GM23338 (cell line): Measurements from ENCODE around the gene NPC1. TPM values are rescaled to one million over a fixed set of nuclear protein-coding genes. Genes with fewer than 3 reads are reported as not detected.

Experiments used
- ATAC-seq: fragments of 200-7000 bp; cut with Tn5 transposase; 3 replicates; pipeline ENCODE4 v1.9.1; 2020
- DNase-seq: peaks from one replicate; pipeline ENCODE4 v3.0.0-alpha.2; 2015; ENCODE audit warnings: low spot score
- H2AFZ ChIP-seq: fragments of 200-600 bp; sonication (generic); 2 replicates; pipeline ENCODE4 v1.8.0; 2016; ENCODE audit warnings: antibody characterized with exemption, mild to moderate bottlenecking, moderate library complexity
- H3F3A ChIP-seq: fragments of 200-600 bp; sonication (generic); replicated peaks from 2 replicates; pipeline ENCODE4 v1.8.0; 2017; ENCODE audit warnings: antibody characterized with exemption, mixed run types, low read depth
- H3K27ac ChIP-seq: fragments of 200-600 bp; sonication (generic); 2 replicates; pipeline ENCODE4 v1.6.1; 2016; ENCODE audit warnings: low read depth
- H3K27me3 ChIP-seq: fragments of 200-600 bp; sonication (generic); 2 replicates; pipeline ENCODE4 v1.8.0; 2016; ENCODE audit warnings: mild to moderate bottlenecking, mixed run types, moderate library complexity; ENCODE audit not compliant: insufficient read depth
- H3K36me3 ChIP-seq: fragments of 200-600 bp; sonication (generic); 2 replicates; pipeline ENCODE4 v1.8.0; 2016; ENCODE audit warnings: mild to moderate bottlenecking; ENCODE audit not compliant: insufficient read depth
- H3K4me1 ChIP-seq: fragments of 200-600 bp; sonication (generic); 2 replicates; pipeline ENCODE4 v1.8.0; 2016; ENCODE audit warnings: mild to moderate bottlenecking, moderate library complexity; ENCODE audit not compliant: insufficient read depth
- H3K4me2 ChIP-seq: fragments of 200-600 bp; sonication (generic); 2 replicates; pipeline ENCODE4 v1.7.1; 2017; ENCODE audit warnings: mixed run types
- H3K4me3 ChIP-seq: fragments of 200-600 bp; sonication (generic); 2 replicates; pipeline ENCODE4 v1.6.1; 2016; ENCODE audit warnings: mixed run types
- H3K79me2 ChIP-seq: fragments of 200-600 bp; sonication (generic); replicated peaks from 2 replicates; pipeline ENCODE4 v1.8.0; 2017; ENCODE audit warnings: mild to moderate bottlenecking; ENCODE audit not compliant: insufficient read depth
- H3K9me2 ChIP-seq: fragments of 200-600 bp; sonication (generic); 2 replicates; pipeline ENCODE4 v1.8.0; 2017; ENCODE audit not compliant: insufficient read depth
- H4K20me1 ChIP-seq: fragments of 200-600 bp; sonication (generic); replicated peaks from 2 replicates; pipeline ENCODE4 v1.8.0; 2017; ENCODE audit warnings: mild to moderate bottlenecking; ENCODE audit not compliant: insufficient read depth
- H3K27ac Mint-ChIP-seq: 2 replicates; pipeline ENCODE4 v1.8.0; 2020; ENCODE audit warnings: inconsistent platforms, mild to moderate bottlenecking, moderate library complexity, mixed read lengths
- H3K27me3 Mint-ChIP-seq: 3 replicates; pipeline ENCODE4 v1.8.0; 2022; ENCODE audit warnings: low read depth, mild to moderate bottlenecking, moderate library complexity, mixed read lengths, inconsistent platforms; ENCODE audit not compliant: insufficient read depth, poor library complexity
- H3K36me3 Mint-ChIP-seq: 3 replicates; pipeline ENCODE4 v1.8.0; 2021; ENCODE audit warnings: low read depth, mild to moderate bottlenecking, inconsistent platforms, moderate library complexity, mixed read lengths
- H3K4me1 Mint-ChIP-seq: 3 replicates; pipeline ENCODE4 v1.8.0; 2020; ENCODE audit warnings: mild to moderate bottlenecking, inconsistent platforms, mixed read lengths
- H3K4me3 Mint-ChIP-seq: 3 replicates; pipeline ENCODE4 v1.8.0; 2021; ENCODE audit warnings: moderate library complexity, mild to moderate bottlenecking, inconsistent platforms, mixed read lengths
- H3K9me3 Mint-ChIP-seq: 3 replicates; pipeline ENCODE4 v1.8.0; 2020; ENCODE audit warnings: moderate library complexity, mild to moderate bottlenecking, inconsistent platforms, mixed read lengths
- CREB1 ChIP-seq: fragments of 250-450 bp; sonication (Bioruptor Pico); IDR thresholded peaks from 2 replicates; pipeline ENCODE4 v1.5.0; 2020; ENCODE audit warnings: low read depth, mild to moderate bottlenecking, moderate library complexity
- ETS1 ChIP-seq: IDR thresholded peaks from 2 replicates; pipeline ENCODE4 v1.6.1; 2016; ENCODE audit warnings: antibody characterized with exemption
- EZH2 ChIP-seq: fragments of 200-600 bp; sonication (generic); IDR thresholded peaks from one replicate; pipeline ENCODE4 v1.8.0; 2017; ENCODE audit warnings: antibody characterized with exemption, mild to moderate bottlenecking, low read depth; ENCODE audit not compliant: unreplicated experiment
- EZH2phosphoT487 ChIP-seq: fragments of 200-600 bp; sonication (generic); IDR thresholded peaks from one replicate; pipeline ENCODE4 v1.8.1; 2018; ENCODE audit warnings: antibody characterized with exemption; ENCODE audit not compliant: unreplicated experiment
- JUNB ChIP-seq: IDR thresholded peaks from one replicate; pipeline ENCODE4 v1.6.1; 2016; ENCODE audit warnings: antibody characterized with exemption; ENCODE audit not compliant: unreplicated experiment
- NANOG ChIP-seq: IDR thresholded peaks from 2 replicates; pipeline ENCODE4 v1.6.1; 2016; ENCODE audit warnings: antibody characterized with exemption, borderline replicate concordance
- POLR2AphosphoS5 ChIP-seq: IDR thresholded peaks from 2 replicates; pipeline ENCODE4 v1.6.1; 2016; ENCODE audit warnings: antibody characterized with exemption, low read depth
- STAT1 ChIP-seq: IDR thresholded peaks from one replicate; pipeline ENCODE4 v1.6.1; 2016; ENCODE audit warnings: antibody characterized with exemption; ENCODE audit not compliant: unreplicated experiment
- ZNF114 ChIP-seq: fragments of 250-450 bp; sonication (Bioruptor Pico); IDR thresholded peaks from 2 replicates; pipeline ENCODE4 v1.5.0; 2020; ENCODE audit warnings: mild to moderate bottlenecking, moderate library complexity
- ZNF331 ChIP-seq: fragments of 250-450 bp; sonication (Bioruptor Pico); IDR thresholded peaks from 2 replicates; pipeline ENCODE4 v1.5.0; 2020; ENCODE audit warnings: low read depth, mild to moderate bottlenecking, moderate library complexity
- polyA plus RNA-seq: library from polyadenylated mRNA; unstranded; fragments of >200 nt; fragmentation: Nextera tagmentation; extraction: Ambion mirVana; gene quantifications from 2 replicates; pipeline ENCODE4 v1.2.1, GENCODE V29; 2016
- total RNA-seq: library from RNA; depleted of rRNA; stranded (reverse); fragments of >200 nt; shearing (Covaris generic); gene quantifications from 2 replicates; pipeline ENCODE4 v1.2.3, GENCODE V29; 2014
- TF ChIP-seq, protein P1 (sequence below): fragments of 250-450 bp; sonication (Bioruptor Pico); IDR thresholded peaks from 2 replicates; pipeline ENCODE4 v1.5.0; 2020; ENCODE audit warnings: mild to moderate bottlenecking, moderate library complexity
- TF ChIP-seq, protein P2 (sequence below), 2 experiments: fragments of 200-600 bp in 1 of 2; sonication (generic) in 1 of 2; conservative IDR thresholded peaks; 2 replicates each; pipeline versions ENCODE4 v1.5.1 to v1.6.1; 2016 to 2017; ENCODE audit warnings: antibody characterized with exemption in 2 of 2, low read depth in 2 of 2, mild to moderate bottlenecking in 2 of 2, moderate library complexity in 1 of 2
- TF ChIP-seq, protein P3 (sequence below): IDR thresholded peaks from one replicate; pipeline ENCODE4 v1.6.1; 2018; ENCODE audit warnings: antibody characterized with exemption; ENCODE audit not compliant: unreplicated experiment

NPC1 gene
- total and polyA plus RNA-seq, 2 experiments from 2014 or later = 18.4 to 45.1 TPM

- peaks cover 33% of the 10 kb centered on the region for H3K4me1 ChIP-seq
- H3F3A ChIP-seq = no peaks in the 10 kb centered on the region
- no peak overlapping the region; the same call in 2 of the 3 replicates for H3K4me3 Mint-ChIP-seq
- H3K4me2 ChIP-seq = no peak overlapping the region
- H3K4me3 ChIP-seq = no peak overlapping the region
- H3K4me1 Mint-ChIP-seq = peaks cover 18% of the 10 kb centered on the region
- no peak overlapping the region for H3K27ac ChIP-seq
- no peaks in the 10 kb centered on the region for H4K20me1 ChIP-seq
- H3K27me3 Mint-ChIP-seq = peaks cover 4% of the 10 kb centered on the region
- TF ChIP-seq ZNF331 (CRISPR knock-in tag) = no peak
- TF ChIP-seq, protein P1, sequence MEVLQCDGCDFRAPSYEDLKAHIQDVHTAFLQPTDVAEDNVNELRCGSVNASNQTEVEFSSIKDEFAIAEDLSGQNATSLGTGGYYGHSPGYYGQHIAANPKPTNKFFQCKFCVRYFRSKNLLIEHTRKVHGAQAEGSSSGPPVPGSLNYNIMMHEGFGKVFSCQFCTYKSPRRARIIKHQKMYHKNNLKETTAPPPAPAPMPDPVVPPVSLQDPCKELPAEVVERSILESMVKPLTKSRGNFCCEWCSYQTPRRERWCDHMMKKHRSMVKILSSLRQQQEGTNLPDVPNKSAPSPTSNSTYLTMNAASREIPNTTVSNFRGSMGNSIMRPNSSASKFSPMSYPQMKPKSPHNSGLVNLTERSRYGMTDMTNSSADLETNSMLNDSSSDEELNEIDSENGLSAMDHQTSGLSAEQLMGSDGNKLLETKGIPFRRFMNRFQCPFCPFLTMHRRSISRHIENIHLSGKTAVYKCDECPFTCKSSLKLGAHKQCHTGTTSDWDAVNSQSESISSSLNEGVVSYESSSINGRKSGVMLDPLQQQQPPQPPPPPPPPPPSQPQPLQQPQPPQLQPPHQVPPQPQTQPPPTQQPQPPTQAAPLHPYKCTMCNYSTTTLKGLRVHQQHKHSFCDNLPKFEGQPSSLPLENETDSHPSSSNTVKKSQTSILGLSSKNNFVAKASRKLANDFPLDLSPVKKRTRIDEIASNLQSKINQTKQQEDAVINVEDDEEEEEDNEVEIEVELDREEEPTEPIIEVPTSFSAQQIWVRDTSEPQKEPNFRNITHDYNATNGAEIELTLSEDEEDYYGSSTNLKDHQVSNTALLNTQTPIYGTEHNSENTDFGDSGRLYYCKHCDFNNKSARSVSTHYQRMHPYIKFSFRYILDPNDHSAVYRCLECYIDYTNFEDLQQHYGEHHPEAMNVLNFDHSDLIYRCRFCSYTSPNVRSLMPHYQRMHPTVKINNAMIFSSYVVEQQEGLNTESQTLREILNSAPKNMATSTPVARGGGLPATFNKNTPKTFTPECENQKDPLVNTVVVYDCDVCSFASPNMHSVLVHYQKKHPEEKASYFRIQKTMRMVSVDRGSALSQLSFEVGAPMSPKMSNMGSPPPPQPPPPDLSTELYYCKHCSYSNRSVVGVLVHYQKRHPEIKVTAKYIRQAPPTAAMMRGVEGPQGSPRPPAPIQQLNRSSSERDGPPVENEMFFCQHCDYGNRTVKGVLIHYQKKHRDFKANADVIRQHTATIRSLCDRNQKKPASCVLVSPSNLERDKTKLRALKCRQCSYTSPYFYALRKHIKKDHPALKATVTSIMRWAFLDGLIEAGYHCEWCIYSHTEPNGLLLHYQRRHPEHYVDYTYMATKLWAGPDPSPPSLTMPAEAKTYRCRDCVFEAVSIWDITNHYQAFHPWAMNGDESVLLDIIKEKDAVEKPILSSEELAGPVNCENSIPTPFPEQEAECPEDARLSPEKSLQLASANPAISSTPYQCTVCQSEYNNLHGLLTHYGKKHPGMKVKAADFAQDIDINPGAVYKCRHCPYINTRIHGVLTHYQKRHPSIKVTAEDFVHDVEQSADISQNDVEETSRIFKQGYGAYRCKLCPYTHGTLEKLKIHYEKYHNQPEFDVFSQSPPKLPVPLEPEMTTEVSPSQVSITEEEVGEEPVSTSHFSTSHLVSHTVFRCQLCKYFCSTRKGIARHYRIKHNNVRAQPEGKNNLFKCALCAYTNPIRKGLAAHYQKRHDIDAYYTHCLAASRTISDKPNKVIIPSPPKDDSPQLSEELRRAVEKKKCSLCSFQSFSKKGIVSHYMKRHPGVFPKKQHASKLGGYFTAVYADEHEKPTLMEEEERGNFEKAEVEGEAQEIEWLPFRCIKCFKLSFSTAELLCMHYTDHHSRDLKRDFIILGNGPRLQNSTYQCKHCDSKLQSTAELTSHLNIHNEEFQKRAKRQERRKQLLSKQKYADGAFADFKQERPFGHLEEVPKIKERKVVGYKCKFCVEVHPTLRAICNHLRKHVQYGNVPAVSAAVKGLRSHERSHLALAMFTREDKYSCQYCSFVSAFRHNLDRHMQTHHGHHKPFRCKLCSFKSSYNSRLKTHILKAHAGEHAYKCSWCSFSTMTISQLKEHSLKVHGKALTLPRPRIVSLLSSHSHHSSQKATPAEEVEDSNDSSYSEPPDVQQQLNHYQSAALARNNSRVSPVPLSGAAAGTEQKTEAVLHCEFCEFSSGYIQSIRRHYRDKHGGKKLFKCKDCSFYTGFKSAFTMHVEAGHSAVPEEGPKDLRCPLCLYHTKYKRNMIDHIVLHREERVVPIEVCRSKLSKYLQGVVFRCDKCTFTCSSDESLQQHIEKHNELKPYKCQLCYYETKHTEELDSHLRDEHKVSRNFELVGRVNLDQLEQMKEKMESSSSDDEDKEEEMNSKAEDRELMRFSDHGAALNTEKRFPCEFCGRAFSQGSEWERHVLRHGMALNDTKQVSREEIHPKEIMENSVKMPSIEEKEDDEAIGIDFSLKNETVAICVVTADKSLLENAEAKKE (CRISPR knock-in tag) = no peak
- TF ChIP-seq ETS1 = no peak
- TF ChIP-seq, protein P2, sequence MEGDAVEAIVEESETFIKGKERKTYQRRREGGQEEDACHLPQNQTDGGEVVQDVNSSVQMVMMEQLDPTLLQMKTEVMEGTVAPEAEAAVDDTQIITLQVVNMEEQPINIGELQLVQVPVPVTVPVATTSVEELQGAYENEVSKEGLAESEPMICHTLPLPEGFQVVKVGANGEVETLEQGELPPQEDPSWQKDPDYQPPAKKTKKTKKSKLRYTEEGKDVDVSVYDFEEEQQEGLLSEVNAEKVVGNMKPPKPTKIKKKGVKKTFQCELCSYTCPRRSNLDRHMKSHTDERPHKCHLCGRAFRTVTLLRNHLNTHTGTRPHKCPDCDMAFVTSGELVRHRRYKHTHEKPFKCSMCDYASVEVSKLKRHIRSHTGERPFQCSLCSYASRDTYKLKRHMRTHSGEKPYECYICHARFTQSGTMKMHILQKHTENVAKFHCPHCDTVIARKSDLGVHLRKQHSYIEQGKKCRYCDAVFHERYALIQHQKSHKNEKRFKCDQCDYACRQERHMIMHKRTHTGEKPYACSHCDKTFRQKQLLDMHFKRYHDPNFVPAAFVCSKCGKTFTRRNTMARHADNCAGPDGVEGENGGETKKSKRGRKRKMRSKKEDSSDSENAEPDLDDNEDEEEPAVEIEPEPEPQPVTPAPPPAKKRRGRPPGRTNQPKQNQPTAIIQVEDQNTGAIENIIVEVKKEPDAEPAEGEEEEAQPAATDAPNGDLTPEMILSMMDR (conservative IDR thresholded peaks at IDR 0.05; ENCODE audit: low read depth in 2 of 2) = no peak
- TF ChIP-seq EZH2phosphoT487 = no peak
- no peak for TF ChIP-seq CREB1 (CRISPR knock-in tag)
- TF ChIP-seq EZH2 = no peak
- TF ChIP-seq STAT1 = no peak
- TF ChIP-seq ZNF114 (CRISPR knock-in tag) = no peak
- TF ChIP-seq, protein P3, sequence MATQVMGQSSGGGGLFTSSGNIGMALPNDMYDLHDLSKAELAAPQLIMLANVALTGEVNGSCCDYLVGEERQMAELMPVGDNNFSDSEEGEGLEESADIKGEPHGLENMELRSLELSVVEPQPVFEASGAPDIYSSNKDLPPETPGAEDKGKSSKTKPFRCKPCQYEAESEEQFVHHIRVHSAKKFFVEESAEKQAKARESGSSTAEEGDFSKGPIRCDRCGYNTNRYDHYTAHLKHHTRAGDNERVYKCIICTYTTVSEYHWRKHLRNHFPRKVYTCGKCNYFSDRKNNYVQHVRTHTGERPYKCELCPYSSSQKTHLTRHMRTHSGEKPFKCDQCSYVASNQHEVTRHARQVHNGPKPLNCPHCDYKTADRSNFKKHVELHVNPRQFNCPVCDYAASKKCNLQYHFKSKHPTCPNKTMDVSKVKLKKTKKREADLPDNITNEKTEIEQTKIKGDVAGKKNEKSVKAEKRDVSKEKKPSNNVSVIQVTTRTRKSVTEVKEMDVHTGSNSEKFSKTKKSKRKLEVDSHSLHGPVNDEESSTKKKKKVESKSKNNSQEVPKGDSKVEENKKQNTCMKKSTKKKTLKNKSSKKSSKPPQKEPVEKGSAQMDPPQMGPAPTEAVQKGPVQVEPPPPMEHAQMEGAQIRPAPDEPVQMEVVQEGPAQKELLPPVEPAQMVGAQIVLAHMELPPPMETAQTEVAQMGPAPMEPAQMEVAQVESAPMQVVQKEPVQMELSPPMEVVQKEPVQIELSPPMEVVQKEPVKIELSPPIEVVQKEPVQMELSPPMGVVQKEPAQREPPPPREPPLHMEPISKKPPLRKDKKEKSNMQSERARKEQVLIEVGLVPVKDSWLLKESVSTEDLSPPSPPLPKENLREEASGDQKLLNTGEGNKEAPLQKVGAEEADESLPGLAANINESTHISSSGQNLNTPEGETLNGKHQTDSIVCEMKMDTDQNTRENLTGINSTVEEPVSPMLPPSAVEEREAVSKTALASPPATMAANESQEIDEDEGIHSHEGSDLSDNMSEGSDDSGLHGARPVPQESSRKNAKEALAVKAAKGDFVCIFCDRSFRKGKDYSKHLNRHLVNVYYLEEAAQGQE = no peak
- no peak for TF ChIP-seq POLR2AphosphoS5
- no peak for TF ChIP-seq NANOG
- no peak for TF ChIP-seq JUNB
- peaks cover 3% of the 10 kb centered on the region; the same call in 1 of the 3 replicates for H3K9me3 Mint-ChIP-seq
- ATAC-seq = no peak; the same call in 2 of the 3 replicates
- H2AFZ ChIP-seq = no peak overlapping the region
- H3K36me3 ChIP-seq = no peaks in the 10 kb centered on the region; the same call in 1 of the 2 replicates
- no peak overlapping the region for H3K27ac Mint-ChIP-seq
- no peaks in the 10 kb centered on the region for H3K9me2 ChIP-seq
- peaks cover 9% of the 10 kb centered on the region; the same call in 2 of the 3 replicates for H3K36me3 Mint-ChIP-seq
- no peaks in the 10 kb centered on the region for H3K27me3 ChIP-seq
- H3K79me2 ChIP-seq = no peaks in the 10 kb centered on the region
- DNase-seq = peak; percentile 43
These were observed 100.9 kb downstream of the NPC1 start for GRCh38 chr18:23485386-23485785.
